HG02798 (cell line): ENCODE data around the gene COL4A1.

Experiments used
- ATAC-seq: cut with Tn5 transposase; IDR thresholded peaks from one replicate; pipeline ENCODE4 v1.9.1; 2021; ENCODE audit warnings: mild to moderate bottlenecking; ENCODE audit not compliant: unreplicated experiment, poor library complexity

The COL4A1 gene

GRCh38 chr13:110298505-110299282 lies 8.3 kb downstream of the COL4A1 start:
- ATAC-seq: peak; percentile 51

- no peak for ATAC-seq
Observed at GRCh38 chr13:110297766-110298504, 9.0 kb downstream of the COL4A1 start.

GRCh38 chr13:110297011-110297410 lies 9.9 kb downstream of the COL4A1 start:
- no peak for ATAC-seq

GRCh38 chr13:110294622-110295021 lies 12.3 kb downstream of the COL4A1 start:
- ATAC-seq: no peak

- ATAC-seq: no peak
Observed at GRCh38 chr13:110294146-110294545, 12.8 kb downstream of the COL4A1 start.

GRCh38 chr13:110293649-110294048 lies 13.3 kb downstream of the COL4A1 start:
- no peak for ATAC-seq

- ATAC-seq: no peak
Observed at GRCh38 chr13:110293037-110293436, 13.9 kb downstream of the COL4A1 start.

- no peak for ATAC-seq
Observed at GRCh38 chr13:110291286-110291685, 15.7 kb downstream of the COL4A1 start.

GRCh38 chr13:110290826-110291225 lies 16.1 kb downstream of the COL4A1 start:
- ATAC-seq: no peak

- no peak for ATAC-seq
Observed at GRCh38 chr13:110290153-110290552, 16.8 kb downstream of the COL4A1 start.

- no peak for ATAC-seq
Observed at GRCh38 chr13:110289661-110290060, 17.3 kb downstream of the COL4A1 start.

GRCh38 chr13:110289174-110289573 lies 17.8 kb downstream of the COL4A1 start:
- no peak for ATAC-seq

GRCh38 chr13:110286833-110287819 lies 19.8 kb downstream of the COL4A1 start:
- ATAC-seq: no peak

- no peak for ATAC-seq
Observed at GRCh38 chr13:110285991-110286832, 20.7 kb downstream of the COL4A1 start.

GRCh38 chr13:110284779-110285484 lies 22.0 kb downstream of the COL4A1 start:
- ATAC-seq: no peak

- no peak for ATAC-seq
Observed at GRCh38 chr13:110283736-110284517, 23.0 kb downstream of the COL4A1 start.

- no peak for ATAC-seq
Observed at GRCh38 chr13:110282316-110282841, 24.6 kb downstream of the COL4A1 start.

GRCh38 chr13:110281736-110282135 lies 25.2 kb downstream of the COL4A1 start:
- no peak for ATAC-seq
